ENCODE results near the gene CROT.

The CROT gene

DNA sequence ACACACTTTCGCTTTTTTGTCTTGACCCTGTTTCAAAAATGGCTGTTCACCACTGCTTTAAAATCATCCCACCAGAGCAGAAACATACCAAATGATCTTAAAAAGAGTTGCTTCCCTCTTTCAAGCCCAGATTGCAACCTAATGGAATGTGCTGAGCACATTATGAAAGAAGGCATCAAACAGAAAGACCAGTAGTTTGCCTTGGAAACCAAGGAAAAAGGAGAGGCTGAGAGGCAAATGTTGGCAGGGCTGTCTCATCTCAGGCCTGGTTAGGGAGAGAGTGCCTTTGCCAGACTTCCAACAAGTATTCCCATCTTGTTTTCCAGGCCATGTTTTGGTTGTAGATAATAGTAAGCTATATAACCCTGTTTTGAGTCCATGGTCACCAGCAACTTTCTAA, 65.7 kb downstream of the CROT start:
- H3K4me3 ChIP-seq, result no peak overlapping the region
- H3K27ac ChIP-seq, result peak overlapping the region; percentile 37 to 59
- DNase-seq (ENCODE audit: low spot score), result no peak
- TF ChIP-seq, protein P1, sequence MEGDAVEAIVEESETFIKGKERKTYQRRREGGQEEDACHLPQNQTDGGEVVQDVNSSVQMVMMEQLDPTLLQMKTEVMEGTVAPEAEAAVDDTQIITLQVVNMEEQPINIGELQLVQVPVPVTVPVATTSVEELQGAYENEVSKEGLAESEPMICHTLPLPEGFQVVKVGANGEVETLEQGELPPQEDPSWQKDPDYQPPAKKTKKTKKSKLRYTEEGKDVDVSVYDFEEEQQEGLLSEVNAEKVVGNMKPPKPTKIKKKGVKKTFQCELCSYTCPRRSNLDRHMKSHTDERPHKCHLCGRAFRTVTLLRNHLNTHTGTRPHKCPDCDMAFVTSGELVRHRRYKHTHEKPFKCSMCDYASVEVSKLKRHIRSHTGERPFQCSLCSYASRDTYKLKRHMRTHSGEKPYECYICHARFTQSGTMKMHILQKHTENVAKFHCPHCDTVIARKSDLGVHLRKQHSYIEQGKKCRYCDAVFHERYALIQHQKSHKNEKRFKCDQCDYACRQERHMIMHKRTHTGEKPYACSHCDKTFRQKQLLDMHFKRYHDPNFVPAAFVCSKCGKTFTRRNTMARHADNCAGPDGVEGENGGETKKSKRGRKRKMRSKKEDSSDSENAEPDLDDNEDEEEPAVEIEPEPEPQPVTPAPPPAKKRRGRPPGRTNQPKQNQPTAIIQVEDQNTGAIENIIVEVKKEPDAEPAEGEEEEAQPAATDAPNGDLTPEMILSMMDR (IDR thresholded peaks at IDR 0.05), result no peak

DNA sequence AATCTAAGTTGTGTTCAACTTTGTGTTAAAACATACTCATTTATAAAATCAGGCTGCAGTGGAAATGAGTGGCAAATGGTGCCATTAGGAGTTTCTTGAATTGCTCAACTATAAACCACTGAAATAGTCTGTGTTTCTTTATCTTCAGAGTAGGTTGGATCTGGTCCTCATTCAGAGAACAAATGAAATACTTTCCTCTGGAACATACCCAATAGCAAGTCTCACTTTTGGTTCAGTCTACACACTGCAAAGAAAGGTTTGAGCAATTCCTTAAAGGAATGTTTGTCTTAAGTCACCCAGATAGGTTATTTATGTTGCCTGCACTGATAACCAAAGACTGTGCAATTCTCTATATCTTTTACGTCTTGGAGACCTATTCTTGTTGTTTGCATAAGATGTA, 67.6 kb downstream of the CROT start:
- DNase-seq (ENCODE audit: low spot score), result no peak
- no peak overlapping the region for H3K4me3 ChIP-seq
- H3K27ac ChIP-seq, result peak overlapping the region in 1 of 2 donors; percentile 58
- TF ChIP-seq, protein P1 (IDR thresholded peaks at IDR 0.05), result no peak

DNA sequence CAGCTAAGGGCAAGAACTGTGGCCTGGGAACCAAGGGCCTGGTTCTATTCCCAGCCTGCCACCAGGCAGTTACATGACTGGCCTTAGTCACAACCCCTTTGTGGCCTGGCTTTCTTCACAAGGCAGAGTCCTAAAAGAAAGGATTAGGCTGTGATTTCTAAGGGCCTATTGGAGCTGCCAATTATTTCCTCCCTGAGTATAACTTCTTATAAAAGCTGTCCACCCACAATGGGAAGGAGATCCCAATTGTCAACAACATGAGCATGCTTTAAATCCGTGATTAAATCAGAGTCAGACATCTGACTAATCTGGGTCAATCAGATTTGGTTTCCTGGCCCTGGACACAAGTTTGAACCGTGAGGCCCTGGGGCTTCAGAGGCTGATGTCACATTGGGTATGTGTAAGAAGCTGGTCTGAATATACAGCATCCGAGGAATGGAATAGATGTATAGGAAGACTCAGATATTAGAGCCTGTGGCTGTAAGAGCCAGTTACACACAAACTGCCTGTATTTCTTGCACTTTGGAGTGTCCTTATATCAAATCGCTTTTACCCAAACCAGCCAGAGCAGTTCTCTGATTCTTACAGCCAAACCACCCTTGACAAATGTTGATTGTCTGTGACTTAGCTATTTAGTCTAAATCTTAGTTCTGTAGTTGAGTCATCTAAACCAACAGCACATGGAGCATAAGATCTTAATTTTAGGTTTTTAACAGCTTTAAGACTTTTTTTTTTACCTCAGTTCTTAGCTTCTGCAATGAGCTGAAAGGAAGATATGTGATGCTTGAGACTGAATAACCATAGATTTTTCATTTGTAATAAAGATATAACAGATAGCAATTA, 68.7 kb downstream of the CROT start:
- no peak for DNase-seq (ENCODE audit: low spot score)
- H3K27ac ChIP-seq, result peak overlapping the region; percentile 12 to 58
- H3K4me3 ChIP-seq, result no peak overlapping the region
- TF ChIP-seq, protein P1 (IDR thresholded peaks at IDR 0.05), result no peak

DNA sequence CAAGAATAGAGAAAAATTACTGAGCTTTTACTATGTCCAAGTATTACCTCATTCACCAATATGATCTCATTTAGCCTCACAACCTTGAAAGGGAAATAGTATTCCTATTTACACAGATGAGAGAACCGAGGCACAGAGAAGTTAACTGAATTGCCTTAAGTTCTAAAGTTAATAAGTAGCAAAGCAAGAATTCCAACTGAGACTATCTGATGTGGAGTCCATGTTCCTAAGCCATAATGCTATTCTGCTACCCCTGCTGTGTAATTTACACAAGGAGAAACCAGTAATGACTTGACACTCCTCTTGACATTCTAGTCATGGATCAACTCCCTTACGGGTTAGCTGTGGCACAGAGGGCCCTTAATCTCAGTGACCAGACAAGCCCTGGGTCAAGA, 69.3 kb downstream of the CROT start:
- H3K27ac ChIP-seq, result peak overlapping the region in 1 of 2 donors; percentile 42
- no peak for DNase-seq (ENCODE audit: low spot score)
- TF ChIP-seq, protein P1 (IDR thresholded peaks at IDR 0.05), result no peak
- no peak overlapping the region for H3K4me3 ChIP-seq

DNA sequence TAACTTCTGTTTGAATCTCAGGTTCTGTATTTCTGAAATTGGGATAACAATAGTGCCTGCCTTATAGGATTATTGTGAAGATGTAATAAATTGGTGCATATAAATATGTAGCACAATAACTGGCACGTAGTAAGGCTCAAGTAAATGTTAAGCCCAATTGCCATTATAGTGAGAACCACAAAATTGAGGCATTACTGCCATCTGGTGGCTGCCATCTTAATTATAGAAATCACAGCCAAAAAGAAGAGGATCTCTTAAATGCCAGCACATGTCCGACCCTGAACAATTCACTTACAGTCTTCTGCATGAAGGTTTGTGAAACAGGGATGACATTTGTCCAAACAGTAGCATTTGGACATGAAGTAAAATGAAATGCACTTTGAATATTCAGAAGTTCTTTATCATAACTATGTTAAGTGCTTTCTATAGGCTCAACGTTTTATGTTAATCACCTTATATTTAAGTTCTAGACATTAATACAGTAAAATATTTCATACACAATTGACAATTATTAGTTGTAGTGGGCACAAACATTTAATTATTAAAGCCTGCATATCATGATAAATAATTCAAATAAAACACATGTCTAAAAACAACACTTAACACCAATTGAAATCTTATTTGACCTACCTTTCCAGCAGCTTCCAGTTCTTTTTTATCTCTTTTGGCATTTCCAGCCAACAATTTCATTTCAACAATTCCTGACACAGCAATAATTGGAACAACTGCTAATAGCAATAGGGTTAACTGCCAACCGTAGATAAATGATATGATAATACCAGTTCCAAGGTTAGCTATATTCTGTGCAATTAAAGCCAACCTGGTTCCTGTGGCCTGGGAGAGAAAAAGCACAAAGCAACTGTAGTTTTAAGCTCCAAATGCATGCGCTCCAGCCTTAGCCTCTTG, 71.5 kb downstream of the CROT start:
- no peak for DNase-seq (ENCODE audit: low spot score)
- H3K27ac ChIP-seq, result no peak overlapping the region
- TF ChIP-seq, protein P1 (IDR thresholded peaks at IDR 0.05), result peak; percentile 54
- no peak overlapping the region for H3K4me3 ChIP-seq

DNA sequence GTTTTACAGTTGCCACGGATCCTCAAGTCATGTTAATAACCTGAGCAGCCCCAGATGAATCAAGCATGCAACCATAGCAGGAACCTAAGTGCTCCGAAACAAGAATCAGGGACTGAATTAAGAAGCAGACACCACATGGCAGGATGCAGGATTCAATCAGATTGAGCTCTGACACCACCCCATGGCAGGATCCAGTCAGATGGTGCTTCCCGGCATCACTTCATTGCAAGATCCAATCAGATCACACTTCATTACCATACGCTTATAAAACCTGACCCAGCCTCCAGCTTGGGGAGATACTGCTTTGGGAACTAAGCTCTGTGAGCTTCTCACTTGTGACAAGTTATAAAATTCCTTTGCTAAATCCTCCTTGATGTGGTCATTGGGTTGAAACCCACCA, 74.7 kb downstream of the CROT start:
- H3K27ac ChIP-seq, result no peak overlapping the region
- TF ChIP-seq, protein P1 (IDR thresholded peaks at IDR 0.05), result no peak
- H3K4me3 ChIP-seq, result no peak overlapping the region
- DNase-seq (ENCODE audit: low spot score), result no peak

Measured in coronary artery (tissue), 2 donors.